ENCODE data around the gene OGN.
"Not testable (repeated sequence)": the region's sequence is repeated elsewhere in the genome, so short reads cannot be mapped to it uniquely, and the experiment has no call there.

The OGN gene

GRCh38 chr9:92404042-92404836, at the start of gene OGN:
Gene OGN (minus strand): TSS chr9:92404578. CDS start chr9:92403407, 1,171 bp downstream.
- peak; percentile 28 for FAIRE-seq

GRCh38 chr9:92446536-92446935, 42.2 kb upstream of the OGN start:
- DNase-seq (ENCODE audit: insufficient read length, low spot score) (no peak), FAIRE-seq (no peak)

More at GRCh38 chr9:92404042-92404836, at the start of gene OGN:
- no peak for DNase-seq (ENCODE audit: insufficient read length, low spot score)

GRCh38 chr9:92444841-92445240, 40.5 kb upstream of the OGN start:
- FAIRE-seq: no peak
- no peak for DNase-seq (ENCODE audit: insufficient read length, low spot score)

- FAIRE-seq (no peak), DNase-seq (ENCODE audit: insufficient read length, low spot score) (peak; percentile 12)
Observed at GRCh38 chr9:92440751-92441046, 36.3 kb upstream of the OGN start.

- DNase-seq (ENCODE audit: insufficient read length, low spot score) (no peak), FAIRE-seq (peak; percentile 72)
Observed at GRCh38 chr9:92439921-92440750, 35.8 kb upstream of the OGN start.

GRCh38 chr9:92438900-92439526, 34.6 kb upstream of the OGN start:
- DNase-seq (ENCODE audit: insufficient read length, low spot score): no peak
- FAIRE-seq: no peak

- DNase-seq (ENCODE audit: insufficient read length, low spot score) (no peak), FAIRE-seq (no peak)
Observed at GRCh38 chr9:92435263-92435662, 30.9 kb upstream of the OGN start.

GRCh38 chr9:92432972-92433548, 28.7 kb upstream of the OGN start:
- FAIRE-seq: no peak

GRCh38 chr9:92432350-92432749, 28.0 kb upstream of the OGN start:
- DNase-seq (ENCODE audit: insufficient read length, low spot score): no peak
- no peak for FAIRE-seq

More at GRCh38 chr9:92432972-92433548, 28.7 kb upstream of the OGN start:
- DNase-seq (ENCODE audit: insufficient read length, low spot score): no peak

- DNase-seq (ENCODE audit: insufficient read length, low spot score) (no peak), FAIRE-seq (no peak)
Observed at GRCh38 chr9:92429836-92430235, 25.5 kb upstream of the OGN start.

GRCh38 chr9:92426501-92427145, 22.2 kb upstream of the OGN start:
- FAIRE-seq: no peak
- no peak for DNase-seq (ENCODE audit: insufficient read length, low spot score)

GRCh38 chr9:92425474-92425873, 21.1 kb upstream of the OGN start:
- DNase-seq (ENCODE audit: insufficient read length, low spot score) (no peak), FAIRE-seq (no peak)

- DNase-seq (ENCODE audit: insufficient read length, low spot score) (no peak), FAIRE-seq (no peak)
Observed at GRCh38 chr9:92424340-92424739, 20.0 kb upstream of the OGN start, which contains the start of gene OMD. Gene OMD (minus strand): TSS chr9:92424471. CDS start chr9:92417558, 6,913 bp downstream.

- no peak for DNase-seq (ENCODE audit: insufficient read length, low spot score)
- FAIRE-seq: no peak
Observed at GRCh38 chr9:92423612-92424011, 19.2 kb upstream of the OGN start.

- DNase-seq (ENCODE audit: insufficient read length, low spot score): no peak
- no peak for FAIRE-seq
Observed at GRCh38 chr9:92422611-92423338, 18.4 kb upstream of the OGN start.

GRCh38 chr9:92414566-92414965, 10.2 kb upstream of the OGN start:
- DNase-seq (ENCODE audit: insufficient read length, low spot score): no peak

GRCh38 chr9:92411157-92411556, 6.8 kb upstream of the OGN start:
- FAIRE-seq; DNase-seq (ENCODE audit: insufficient read length, low spot score): not testable (repeated sequence)

More at GRCh38 chr9:92414566-92414965, 10.2 kb upstream of the OGN start:
- no peak for FAIRE-seq

GRCh38 chr9:92408747-92409478, 4.5 kb upstream of the OGN start:
- no peak for FAIRE-seq
- no peak for DNase-seq (ENCODE audit: insufficient read length, low spot score)

GRCh38 chr9:92407818-92408217, 3.4 kb upstream of the OGN start:
- DNase-seq (ENCODE audit: insufficient read length, low spot score): no peak
- no peak for FAIRE-seq
